Middle frontal gyrus (tissue), 1 donor: ENCODE data around the gene ARHGEF10L.

Experiments used
- DNase-seq: peaks from one replicate; pipeline ENCODE4 v3.0.0-alpha.2; 2015; ENCODE audit warnings: low spot score; ENCODE audit errors: extremely low spot score

The ARHGEF10L gene

DNA sequence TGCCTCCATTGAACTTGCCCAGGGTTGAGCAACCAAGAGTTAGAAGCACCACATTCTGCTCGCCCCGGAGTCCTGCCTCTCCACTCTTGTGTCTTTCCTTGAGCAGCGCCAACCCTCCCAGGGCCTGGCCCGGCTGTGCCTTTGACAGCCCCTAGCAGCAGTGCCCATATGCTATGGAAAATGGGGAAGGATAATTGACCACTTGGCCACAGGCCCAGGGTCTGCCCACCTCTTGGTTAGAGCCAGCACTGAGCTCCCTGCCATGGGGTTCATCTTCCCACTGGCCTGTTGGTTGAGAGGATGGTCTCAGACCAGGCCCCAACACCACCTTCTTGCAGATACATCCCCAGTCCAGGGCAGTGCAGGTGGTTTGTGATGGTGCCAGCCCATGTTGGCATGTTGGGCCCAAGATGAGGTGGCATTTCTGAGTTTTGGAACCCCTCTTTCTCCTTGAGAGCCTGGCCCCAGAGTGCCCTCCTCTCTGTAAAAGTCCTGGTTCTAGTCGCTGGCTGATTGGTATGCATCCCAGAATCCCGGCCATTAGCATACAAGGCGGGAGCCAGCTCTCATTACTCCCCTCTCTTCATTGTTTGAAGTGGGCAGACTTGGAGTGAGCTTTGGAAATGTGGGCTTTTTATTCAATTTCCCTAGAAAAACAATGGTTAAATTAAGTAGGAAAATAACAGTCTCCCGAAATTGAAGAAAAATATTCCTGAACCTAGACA, 7.6 kb downstream of the ARHGEF10L start:
- no peak for DNase-seq

DNA sequence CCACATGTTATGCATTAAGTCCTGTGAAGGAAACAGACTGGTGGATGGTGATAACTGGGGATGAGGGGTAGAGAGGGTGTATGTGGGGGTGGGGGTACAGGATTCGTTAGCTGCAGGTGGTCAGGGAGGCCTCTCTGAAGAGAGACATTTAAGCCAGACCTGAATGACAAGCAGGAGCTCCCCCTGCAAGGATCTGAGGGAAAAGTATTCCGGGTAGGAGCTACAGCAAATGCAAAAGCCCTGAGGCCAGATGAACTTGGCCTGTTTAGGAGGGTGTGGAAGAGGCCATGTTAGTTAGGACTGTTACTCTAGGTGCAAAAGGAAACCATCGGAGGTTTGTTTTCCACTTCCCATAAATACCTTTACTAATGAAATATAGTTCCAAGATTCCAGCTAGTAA, 9.9 kb downstream of the ARHGEF10L start:
- DNase-seq, result no peak

DNA sequence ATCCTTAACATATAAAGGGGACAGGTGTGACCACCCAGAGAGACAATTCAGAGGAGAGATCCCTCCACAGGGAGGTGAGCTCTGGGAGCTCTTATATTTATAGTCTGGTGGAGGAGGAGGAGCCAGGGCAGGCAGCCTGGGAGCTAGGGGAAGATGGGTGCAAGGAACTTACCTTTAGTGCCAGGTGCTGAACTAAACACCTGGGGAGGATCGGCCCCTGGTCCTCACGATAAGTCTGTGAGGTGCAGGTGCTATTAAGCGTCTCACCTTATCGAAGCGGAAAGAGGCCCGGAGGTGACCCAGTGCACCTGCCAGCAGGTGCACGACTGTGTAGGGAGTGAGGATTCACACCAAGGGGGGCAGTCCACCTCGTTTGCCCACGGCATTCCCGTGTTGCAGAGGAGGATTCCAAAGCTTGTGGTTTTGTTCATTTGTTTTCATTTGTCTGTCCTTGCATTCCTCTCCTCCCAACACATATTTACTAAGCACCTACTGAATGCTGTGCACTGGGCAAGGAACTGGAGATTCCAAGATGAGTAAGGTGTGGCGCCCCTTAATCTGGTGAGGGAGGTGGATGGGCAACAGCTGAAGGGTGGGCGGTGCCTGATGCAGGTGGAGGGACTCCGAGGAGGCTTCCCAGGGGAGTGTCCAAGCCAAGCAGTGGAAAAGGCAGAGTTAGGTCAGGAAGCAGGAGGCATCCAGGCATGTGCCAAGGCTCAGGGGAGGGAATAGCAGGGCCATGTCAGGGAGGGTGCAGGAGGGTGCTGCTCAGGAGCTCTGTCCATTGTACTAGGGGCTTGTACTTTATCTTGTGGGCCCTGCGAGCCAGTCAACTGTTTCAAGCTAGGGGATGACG, 11.5 kb downstream of the ARHGEF10L start:
- no peak for DNase-seq

DNA sequence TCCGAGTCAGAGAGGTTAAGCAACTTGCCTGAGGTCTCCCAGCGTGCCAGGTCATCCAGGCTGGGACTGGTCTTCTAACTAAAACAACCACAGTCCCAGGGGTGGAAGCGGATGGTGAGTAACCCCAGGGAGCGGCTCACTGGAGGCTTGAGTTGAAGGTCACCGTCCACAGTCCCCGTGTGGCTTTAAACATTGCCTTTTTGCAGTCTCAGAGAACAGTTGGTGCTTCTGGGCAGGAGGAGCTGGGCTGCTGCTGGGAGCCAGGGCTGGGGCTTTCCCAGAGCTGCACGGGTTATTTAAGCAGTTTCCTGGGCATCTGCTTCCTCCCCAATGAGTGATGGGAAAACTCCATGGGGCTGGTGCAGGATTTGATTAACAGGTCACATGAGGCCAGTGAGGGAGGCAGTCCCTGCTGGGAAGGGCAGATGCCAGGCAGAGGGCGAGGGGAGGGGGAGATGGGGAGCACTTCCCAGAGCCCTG, 12.3 kb downstream of the ARHGEF10L start:
- DNase-seq, result no peak

DNA sequence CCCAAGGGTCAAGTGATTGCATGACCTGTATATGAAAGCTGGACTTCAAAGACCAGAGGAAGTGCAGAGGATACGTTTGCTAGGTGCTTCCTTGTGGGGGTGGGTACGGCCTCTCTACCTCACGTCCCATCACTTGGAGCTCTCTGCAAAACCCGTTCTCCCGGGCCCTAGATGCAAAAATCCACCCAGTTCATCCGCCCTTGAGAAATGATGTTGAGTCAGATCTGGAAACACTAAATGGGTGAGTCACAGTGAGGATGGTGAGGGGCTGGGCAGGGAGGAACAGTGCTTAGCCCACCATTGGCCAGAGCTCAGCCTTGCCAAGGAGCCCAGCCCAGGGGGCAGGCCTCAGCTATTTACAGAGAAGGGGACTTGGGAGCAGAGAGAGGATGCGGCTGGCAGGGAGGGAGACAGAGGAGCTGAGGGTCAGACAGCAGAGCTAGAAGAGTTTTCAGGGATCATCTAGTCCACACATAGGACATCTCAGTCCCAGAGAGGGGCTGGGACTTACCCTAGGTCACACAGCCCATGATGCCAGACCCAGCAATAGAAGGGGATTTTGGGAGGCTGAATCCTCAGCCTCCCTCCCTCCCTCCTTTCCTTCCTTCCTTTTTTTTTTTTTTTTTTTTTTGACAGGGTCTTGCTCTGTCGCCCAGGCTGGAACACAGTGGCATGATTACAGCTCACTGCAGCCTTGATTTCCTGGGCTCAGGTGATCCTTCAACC, 14.6 kb downstream of the ARHGEF10L start:
- DNase-seq, result no peak

DNA sequence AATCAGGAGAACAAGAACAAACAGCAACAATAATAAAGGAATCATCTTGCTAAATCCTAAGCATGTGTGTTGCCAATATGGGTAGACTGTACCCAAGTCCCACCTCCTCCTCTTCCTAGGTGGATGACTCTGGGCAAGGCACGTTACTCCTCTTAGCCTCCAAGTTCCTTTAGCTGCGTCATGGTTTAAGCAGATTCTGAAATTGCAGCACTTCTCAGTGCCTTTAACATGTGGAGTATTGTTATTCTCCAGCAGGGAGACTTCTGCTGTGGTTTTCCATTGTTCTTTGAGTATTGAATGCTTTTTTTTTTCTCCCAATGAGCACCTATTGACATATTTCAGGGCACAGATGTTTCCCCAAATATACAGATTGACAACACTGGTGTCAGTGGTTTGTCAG, 15.5 kb downstream of the ARHGEF10L start:
- DNase-seq, result no peak

DNA sequence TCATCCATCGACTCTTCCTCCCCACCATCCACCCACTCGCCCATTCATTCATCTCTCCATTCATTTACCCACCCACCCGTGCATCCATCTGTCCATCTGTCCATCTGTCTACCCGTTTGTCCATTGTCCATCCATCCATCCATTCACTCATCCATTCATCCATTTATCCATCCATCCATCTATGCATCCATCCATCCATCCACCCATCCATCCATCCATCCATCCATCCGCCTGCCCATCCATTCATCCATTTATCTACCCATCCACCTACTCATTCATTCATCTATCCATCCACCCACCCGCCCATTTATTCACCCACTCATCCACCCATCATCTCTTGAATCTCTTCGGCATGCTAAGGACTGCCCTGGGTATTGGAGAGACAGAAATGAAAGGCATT, 18.5 kb downstream of the ARHGEF10L start:
- DNase-seq, result no peak

DNA sequence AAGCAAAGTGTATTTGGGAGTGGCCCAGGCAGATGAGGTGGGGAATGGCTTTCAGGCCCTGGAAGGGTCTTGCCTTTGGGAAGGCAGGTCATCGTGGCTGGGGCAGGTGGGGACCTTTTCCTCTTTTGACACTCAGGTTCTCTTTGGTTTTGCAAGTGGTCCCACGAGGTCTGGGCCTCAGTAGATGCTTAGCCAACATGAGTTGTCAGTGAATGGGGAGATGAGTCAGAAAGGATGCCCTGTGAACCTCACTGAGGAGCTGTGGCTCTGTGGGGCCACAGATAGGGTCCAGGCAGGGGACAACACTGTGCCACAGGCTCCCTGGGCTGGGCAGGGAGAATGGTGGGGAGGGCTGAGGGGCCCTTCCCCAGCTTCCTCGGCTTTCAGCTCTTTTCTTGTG, 19.0 kb downstream of the ARHGEF10L start:
- no peak for DNase-seq

DNA sequence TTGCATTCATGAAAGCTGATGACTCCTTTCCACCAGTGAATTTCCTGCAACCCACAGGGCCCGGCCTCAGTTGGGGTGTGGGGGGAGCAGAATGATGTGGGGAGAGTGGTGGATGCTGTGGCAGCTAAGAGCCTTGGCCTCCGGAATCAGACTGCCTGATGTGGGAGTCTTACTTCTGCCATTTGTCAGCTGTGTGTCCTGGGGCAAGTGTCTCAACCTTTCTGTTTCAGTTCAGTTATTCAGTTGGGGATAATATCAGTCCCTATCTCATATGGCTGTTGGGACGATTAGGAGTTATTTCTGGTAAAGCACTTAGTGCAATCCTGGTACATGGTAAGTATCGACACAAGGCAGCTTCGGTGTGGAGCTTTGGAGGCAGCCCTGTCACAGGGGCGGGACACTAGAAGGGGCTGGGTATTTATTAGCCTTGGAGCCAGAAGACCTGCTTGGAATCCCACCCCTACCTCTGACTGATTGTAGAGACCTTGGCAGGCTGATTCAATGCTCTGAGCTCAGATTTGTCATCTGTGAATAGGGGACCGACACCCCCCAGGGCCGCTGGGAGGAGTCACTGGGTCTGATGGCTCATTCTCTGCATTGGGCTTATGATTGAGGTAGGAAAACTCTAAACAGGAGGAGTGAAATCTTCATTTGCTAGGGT, 19.6 kb downstream of the ARHGEF10L start:
- DNase-seq, result no peak

DNA sequence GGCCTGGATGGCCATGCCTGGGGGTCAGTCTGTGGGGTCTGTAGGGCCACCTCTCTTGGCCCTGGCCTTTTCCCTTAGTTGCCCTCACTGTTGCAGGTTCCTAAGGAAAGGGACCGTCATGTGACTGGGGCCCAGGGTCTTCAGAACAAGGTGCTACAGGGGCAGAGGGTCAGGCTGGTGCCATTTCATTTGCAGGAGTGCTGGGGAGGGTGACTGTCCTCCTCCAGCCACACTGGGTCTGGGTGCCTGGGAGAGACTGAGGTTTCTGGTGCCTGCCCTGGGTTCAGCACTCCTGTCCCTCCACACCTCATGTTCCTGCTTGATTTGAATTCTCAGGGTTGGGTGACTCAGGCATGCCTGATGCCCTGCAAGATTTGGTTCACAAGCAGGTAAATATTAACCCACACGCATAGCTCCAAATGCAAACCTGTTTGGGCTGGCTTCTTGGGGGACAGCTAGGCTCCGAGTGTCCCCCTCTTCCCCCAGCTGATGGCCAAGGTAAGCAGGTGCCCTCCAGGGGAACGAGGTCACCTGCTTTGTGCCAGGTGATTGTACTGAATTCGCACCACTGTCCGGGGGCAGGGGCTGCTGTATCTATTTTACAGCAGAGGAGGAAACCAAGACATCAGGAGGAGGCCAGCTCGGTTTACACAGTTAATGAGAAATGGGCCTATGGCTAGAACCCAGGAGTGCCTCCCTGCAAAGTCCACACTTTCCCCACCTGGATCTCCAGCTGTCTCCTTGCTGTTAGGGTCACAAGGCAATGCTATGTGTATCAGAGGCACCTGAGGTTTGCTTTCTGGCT, 20.3 kb downstream of the ARHGEF10L start:
- no peak for DNase-seq

DNA sequence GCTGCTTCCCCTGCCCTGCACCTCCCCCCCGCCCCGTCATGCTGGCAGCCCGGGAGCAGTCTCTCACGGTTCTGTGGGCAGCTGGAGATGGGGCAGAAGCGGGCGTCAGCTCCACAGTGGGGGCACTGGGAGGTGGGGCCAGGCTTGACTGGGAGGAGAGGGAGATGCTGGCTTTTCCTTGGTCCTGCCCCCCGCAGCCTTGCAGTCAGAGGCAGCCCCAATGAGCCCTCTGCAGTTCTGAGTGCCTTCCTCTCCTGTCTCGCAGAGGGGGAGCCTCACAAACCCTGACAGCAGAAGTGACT, 21.7 kb downstream of the ARHGEF10L start:
- no peak for DNase-seq

DNA sequence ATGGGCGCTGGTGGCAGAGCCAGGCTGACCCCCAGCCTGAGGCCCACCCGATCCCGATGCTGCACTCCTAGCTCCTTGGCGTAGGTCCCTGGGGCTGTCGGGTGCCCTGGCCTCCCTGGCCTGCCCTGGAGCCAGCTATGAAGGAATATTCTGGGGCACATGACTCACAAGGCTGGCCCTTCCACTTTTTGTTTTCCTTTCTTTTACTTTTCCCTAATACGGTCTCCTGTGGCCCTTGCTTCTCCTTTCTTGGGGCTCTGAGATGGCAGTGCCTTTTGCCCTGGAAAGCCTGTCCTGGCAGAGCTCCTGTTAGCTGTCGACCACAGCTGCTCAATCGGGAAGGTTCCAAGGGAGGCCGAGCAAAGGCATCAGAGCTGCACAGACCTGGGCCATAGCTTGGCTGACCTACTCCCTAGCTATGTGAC, 22.1 kb downstream of the ARHGEF10L start:
- no peak for DNase-seq

DNA sequence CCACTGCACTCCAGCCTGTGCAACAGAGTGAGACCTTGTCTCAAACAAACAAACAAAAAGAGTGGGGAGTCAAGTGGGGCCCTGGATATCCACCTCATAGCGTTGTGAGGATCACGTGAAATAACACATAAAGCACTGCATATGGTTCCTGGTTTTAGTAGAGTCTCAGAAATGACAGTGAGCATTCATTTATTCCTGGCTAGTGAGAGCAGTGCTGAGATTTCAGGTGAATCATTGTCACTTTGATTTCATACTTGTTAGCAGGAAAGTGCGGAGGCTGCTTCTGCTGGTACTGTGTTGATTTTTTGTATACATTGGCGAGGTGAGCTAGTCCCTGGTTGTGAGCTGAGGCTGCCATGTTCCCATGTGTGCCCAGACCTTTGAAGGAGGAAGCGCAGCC, 22.9 kb downstream of the ARHGEF10L start:
- DNase-seq, result no peak

DNA sequence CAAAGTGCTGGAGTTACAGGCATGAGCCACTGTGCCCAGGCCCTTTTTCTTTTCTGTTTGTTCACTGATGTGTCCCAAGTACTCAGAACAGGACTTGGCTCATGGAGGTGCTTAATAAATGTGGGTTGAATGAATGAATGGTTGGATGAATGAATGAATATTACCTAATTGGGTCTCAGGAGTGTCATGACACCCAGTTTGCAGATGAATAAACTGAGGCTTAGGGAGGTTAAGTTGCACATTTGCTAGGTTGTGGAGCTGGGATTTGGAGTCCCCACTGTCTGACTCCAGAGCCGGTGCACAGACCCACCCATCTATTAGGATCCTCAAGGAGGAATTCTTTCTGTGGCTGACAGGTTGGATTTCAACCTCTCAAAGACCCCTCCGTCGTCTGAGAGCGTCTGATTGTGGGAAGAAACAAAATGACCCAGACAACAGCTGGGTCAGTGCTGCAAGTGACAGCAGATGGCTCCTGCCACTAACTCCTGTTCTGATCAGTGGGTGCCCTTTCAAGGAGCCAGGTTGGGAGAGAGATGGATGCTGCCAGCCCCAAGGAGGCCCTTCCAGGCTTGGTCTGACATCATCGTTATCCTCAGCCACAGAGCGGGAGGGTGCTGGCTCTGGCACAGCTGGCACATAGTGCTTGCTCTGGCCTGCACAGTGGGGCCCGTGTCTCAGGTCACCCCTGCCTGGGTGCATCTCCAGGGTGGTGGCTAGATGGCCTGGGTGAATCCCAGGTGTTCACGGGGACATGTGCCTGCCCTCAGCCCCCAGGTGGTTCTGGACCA, 24.2 kb downstream of the ARHGEF10L start:
- no peak for DNase-seq

DNA sequence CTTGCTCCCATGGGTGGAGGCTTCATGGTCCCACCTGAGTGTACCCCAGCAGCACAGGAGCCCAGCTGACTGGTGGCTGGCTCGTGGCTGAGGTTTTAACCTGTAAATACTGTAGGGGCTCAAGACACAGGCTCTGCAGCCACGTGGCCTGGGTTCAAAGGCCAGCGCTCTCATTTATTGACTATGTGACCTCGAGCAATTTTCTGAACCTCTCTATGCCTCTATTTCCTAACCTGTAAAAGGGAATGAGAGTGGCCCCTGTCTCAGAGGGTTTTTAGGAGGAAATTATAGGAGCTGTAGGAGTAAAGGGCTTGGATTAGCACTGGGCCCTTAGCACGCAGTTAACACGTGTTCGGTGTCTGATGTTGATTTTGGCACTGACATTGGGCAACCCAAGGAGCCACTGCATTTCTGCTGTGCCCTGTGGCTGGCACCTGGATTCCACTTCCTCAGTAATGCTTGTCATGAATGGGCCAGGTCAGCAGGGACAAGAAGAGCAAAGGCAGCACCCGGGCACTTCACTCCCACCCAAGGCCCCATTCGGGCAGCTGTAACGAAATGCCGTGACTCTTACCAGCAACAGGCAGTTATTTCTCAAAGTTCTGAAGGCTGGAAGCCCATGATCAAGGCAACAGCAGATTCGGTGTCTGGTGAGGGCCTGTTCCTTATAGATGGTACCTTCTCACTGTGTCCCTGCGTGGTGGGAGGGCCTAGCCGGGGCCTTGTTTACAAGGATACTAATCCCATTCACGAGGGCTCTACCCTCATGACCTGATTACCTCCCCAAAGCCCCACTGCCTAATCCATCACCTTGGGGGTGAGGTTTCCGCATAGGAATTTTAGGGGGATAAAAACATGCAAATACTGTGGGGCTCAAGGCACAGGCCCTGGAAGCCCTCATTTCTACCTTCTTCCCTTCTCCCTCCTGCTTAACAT, 25.2 kb downstream of the ARHGEF10L start:
- no peak for DNase-seq

DNA sequence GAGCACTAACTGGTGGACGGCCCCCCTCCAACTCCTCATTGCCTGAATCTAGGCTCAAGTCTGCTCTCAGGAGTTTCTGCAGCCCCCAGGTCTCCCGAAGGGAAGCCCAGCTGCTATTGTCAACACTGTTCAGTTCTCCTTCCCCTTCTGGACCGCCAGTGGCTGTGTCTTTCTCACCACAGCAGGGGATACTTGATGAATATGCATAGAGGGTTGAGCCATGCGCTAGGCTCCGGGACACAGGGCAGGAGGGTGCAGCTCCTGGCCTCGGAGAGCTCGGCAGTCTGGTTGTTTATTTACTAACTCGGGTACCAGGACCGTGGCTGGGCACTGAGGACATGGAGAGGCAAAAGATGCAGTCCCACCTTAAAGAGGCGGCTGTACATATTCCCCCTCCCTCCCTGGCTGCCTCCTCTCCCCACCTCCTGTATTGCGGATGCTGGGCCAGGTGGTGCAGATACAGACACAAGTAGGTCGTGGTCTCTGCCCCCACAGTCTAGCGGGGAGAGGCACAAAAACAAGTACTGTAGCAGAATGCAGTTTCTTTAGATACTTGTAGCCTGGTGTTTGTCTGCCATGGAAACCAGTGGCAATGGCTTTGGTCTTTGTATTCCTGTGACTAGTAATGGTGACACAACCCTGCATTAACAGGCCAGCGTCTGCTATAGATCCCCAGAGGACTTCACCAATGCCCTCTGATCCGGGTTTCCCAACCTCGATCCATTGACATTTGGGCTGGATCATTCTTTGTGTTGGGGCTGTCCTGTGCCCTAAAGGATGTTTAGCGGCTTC, 26.2 kb downstream of the ARHGEF10L start:
- no peak for DNase-seq

DNA sequence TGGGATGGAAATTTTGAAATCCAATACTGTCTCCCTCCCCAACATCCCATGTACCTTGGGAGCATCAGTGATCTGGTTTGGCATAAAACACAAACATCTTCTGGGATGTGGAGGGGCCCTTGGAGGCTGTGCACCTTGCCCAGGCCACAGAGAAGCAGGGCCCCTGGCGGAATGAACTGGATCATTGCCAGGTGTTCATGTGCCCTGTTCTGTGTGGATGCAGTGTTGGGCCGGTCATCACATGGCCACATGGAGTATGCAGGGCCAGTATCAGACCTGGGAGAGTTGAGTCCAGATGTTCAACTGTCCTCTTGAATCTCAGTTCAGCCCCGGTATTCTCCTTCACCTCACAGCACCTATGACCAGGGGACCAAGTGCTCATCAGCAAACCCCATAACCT, 26.9 kb downstream of the ARHGEF10L start:
- no peak for DNase-seq

DNA sequence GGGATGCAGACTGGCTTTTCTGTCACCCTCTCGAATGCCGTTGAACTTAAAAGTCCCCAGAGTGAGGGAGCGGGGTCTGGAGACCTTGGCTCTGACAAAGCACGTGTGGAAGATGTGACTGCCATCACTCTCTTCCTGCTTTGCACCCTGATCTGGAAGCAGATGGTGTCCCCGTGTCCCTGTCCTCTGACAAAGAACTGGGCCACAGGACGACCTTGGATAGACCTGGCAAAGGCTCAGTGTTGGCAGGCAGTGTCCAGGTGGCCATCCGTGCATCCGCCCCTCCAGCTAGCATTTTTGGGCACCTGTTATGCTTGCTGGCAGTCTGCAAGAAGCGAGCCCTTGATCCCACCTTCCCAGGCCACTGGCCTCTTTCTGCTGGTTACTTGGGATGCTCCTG, 27.4 kb downstream of the ARHGEF10L start:
- DNase-seq, result no peak
